K562 (cell line): ENCODE measurements around the gene RNU1-2. TPM values are rescaled to one million over a fixed set of nuclear protein-coding genes. Genes with fewer than 3 reads are reported as not detected.

Experiments used
- ATAC-seq: fragments of 200-7000 bp; cut with Tn5 transposase; 3 replicates; pipeline ENCODE4 v1.9.1; 2020; ENCODE audit warnings: moderate library complexity
- BruUV-seq: library from RNA; stranded (reverse); fragments of 400-500 nt; replicated peaks from 2 replicates; lab custom pipeline; 2021; lab: Mats Ljungman, UMichigan
- CTCF ChIA-PET: fragments of 300-600 bp; formaldehyde crosslinking; extraction: SDS; loops from one replicate; lab custom pipeline; 2021; ENCODE audit warnings: low intra/inter-chr PET ratio; lab: Yijun Ruan, JAX
- POLR2A ChIA-PET: fragments of 300-600, 350-650 bp; sonication (Branson Sonifier 250); formaldehyde crosslinking; extraction: SDS; loops from one replicate; lab custom pipeline; 2021; ENCODE audit warnings: antibody characterized with exemption, inconsistent platforms; lab: Yijun Ruan, JAX
- DNase-seq, 4 experiments: peaks; one replicate each; pipeline versions ENCODE4 v3.0.0 to v3.0.0-alpha.2; 2011 to 2018; ENCODE audit warnings: low spot score in 3 of 4, mixed read lengths in 3 of 4; ENCODE audit errors: extremely low read depth in 1 of 4
- FAIRE-seq: peaks from 2 replicates; lab custom pipeline; 2011; peaks lifted over from hg19 to GRCh38; lab: Jason Lieb, UNC
- H2AFZ ChIP-seq: 2 replicates; pipeline ENCODE4 v1.6.0; 2011; ENCODE audit warnings: low read depth, low read length, control low read depth, inconsistent platforms
- H3K27ac ChIP-seq: fragments of 200-600 bp; 3 replicates; pipeline ENCODE4 v1.8.0; 2011; ENCODE audit warnings: low read depth, mild to moderate bottlenecking, control low read depth, inconsistent platforms, low read length, moderate library complexity, mixed read lengths; ENCODE audit errors: extremely low read depth
- H3K27me3 ChIP-seq, 2 experiments: fragments of 300-600 bp in 1 of 2; 2 replicates in 1 of 2; 3 replicates in 1 of 2; pipeline versions ENCODE4 v1.6.0 to v1.8.0; 2011; ENCODE audit warnings: inconsistent platforms in 2 of 2, low read length in 2 of 2, mild to moderate bottlenecking in 1 of 2, mixed read lengths in 1 of 2, moderate library complexity in 1 of 2; ENCODE audit not compliant: control insufficient read depth in 2 of 2, insufficient read depth in 2 of 2
- H3K36me3 ChIP-seq: fragments of 300-600 bp; 3 replicates; pipeline ENCODE4 v1.8.0; 2011; ENCODE audit warnings: mild to moderate bottlenecking, low read length, inconsistent platforms; ENCODE audit not compliant: control insufficient read depth, insufficient read depth
- H3K4me1 ChIP-seq, 2 experiments: fragments of 200-600 bp in 1 of 2; replicated peaks in 1 of 2; 2 replicates in 1 of 2; 3 replicates in 1 of 2; pipeline versions ENCODE4 v1.5.1 to v1.8.0; 2011; ENCODE audit warnings: inconsistent platforms in 2 of 2, low read length in 2 of 2, mild to moderate bottlenecking in 1 of 2, mixed read lengths in 1 of 2, moderate library complexity in 1 of 2; ENCODE audit not compliant: control insufficient read depth in 2 of 2, insufficient read depth in 2 of 2
- H3K4me2 ChIP-seq: 2 replicates; pipeline ENCODE4 v1.6.1; 2011; ENCODE audit warnings: low read length, control low read depth, inconsistent platforms, mixed read lengths; ENCODE audit not compliant: insufficient read depth
- H3K4me3 ChIP-seq: fragments of 200-600 bp; sonication (generic), shearing (Covaris generic); 2 replicates; pipeline ENCODE4 v1.5.1; 2016; ENCODE audit warnings: control low read depth, inconsistent platforms
- H3K79me2 ChIP-seq: fragments of 200-600 bp; 3 replicates; pipeline ENCODE4 v1.8.0; 2011; ENCODE audit warnings: low read length, inconsistent platforms; ENCODE audit not compliant: control insufficient read depth, insufficient read depth
- H3K9ac ChIP-seq, 2 experiments: 2 replicates each; pipeline versions ENCODE4 v1.6.0 to v1.6.1; 2011; ENCODE audit warnings: low read depth in 2 of 2, low read length in 2 of 2, control low read depth in 1 of 2, inconsistent platforms in 1 of 2, mild to moderate bottlenecking in 1 of 2, mixed read lengths in 1 of 2; ENCODE audit not compliant: insufficient read depth in 1 of 2
- H3K9me1 ChIP-seq: one replicate; pipeline ENCODE4 v1.6.0; 2011; ENCODE audit warnings: inconsistent platforms, mild to moderate bottlenecking, low read length, moderate library complexity; ENCODE audit not compliant: control insufficient read depth, insufficient read depth
- H3K9me3 ChIP-seq: replicated peaks from 2 replicates; pipeline ENCODE4 v1.5.1; 2011; ENCODE audit warnings: low read depth, low read length, inconsistent platforms; ENCODE audit not compliant: control insufficient read depth, insufficient read depth
- H4K20me1 ChIP-seq: replicated peaks from 2 replicates; pipeline ENCODE4 v1.6.1; 2011; ENCODE audit warnings: low read length, inconsistent platforms, mixed read lengths; ENCODE audit not compliant: control insufficient read depth, insufficient read depth
- MED1 ChIP-seq: sonication (generic); formaldehyde crosslinking; IDR thresholded peaks from 2 replicates; pipeline ENCODE4 v1.8.1; 2023; ENCODE audit warnings: missing genetic modification reagents, borderline replicate concordance
- SRSF3 ChIP-seq: fragments of 200-400 bp; formaldehyde crosslinking; IDR thresholded peaks from 2 replicates; pipeline ENCODE4 v1.6.1; 2016; ENCODE audit warnings: mild to moderate bottlenecking, low read length, moderate library complexity; ENCODE audit not compliant: insufficient read depth
- ZBTB12 ChIP-seq: fragments of 250-450 bp; sonication (Bioruptor Pico); IDR thresholded peaks from 2 replicates; pipeline ENCODE4 v1.4.0; 2020
- ZBTB49 ChIP-seq: sonication (generic); formaldehyde crosslinking; IDR thresholded peaks from 2 replicates; pipeline ENCODE4 v1.8.0; 2022; ENCODE audit warnings: missing genetic modification reagents, mild to moderate bottlenecking, borderline replicate concordance
- ZKSCAN8 ChIP-seq: fragments of 200-800 bp; sonication (Bioruptor generic); IDR thresholded peaks from 2 replicates; pipeline ENCODE4 v1.6.1; 2016; ENCODE audit warnings: missing genetic modification characterization, missing compliant biosample characterization
- ZNF512 ChIP-seq: IDR thresholded peaks from 2 replicates; pipeline ENCODE4 v1.6.1; 2016; ENCODE audit warnings: missing genetic modification characterization, missing compliant biosample characterization
- ZNF699 ChIP-seq: fragments of 250-450 bp; sonication (Bioruptor Pico); IDR thresholded peaks from 2 replicates; pipeline ENCODE4 v1.8.0; 2021; ENCODE audit warnings: mild to moderate bottlenecking, moderate library complexity; ENCODE audit not compliant: insufficient replicate concordance
- WGBS: fragments of 100-300 bp; shearing (Covaris generic); methylation state at CpG from one replicate; pipeline ENCODE4 v1.1.6; 2016; ENCODE audit warnings: low coverage, mixed read lengths; ENCODE audit not compliant: insufficient coverage; ENCODE audit errors: missing lambda C conversion rate; 5-methylcytosine and 5-hydroxymethylcytosine counted together
- in situ Hi-C: fragments of 300-500 bp; cut with MboI; formaldehyde crosslinking; loops from 4 replicates; pipeline ENCODE4 v1.15.0; 2018; ENCODE audit warnings: inconsistent platforms, mixed read lengths
- intact Hi-C: fragments of 100-400 bp; cut with micrococcal nuclease; formaldehyde crosslinking; loops from 2 replicates; pipeline ENCODE4 v1.14.2; 2022
- polyA plus RNA-seq, 8 experiments: library from polyadenylated mRNA; depleted of rRNA in 4 of 8; stranded (reverse) in 5 of 8; unstranded in 3 of 8; fragments of >200 nt; fragmentation: Nextera tagmentation in 2 of 8; fragmentation: Illumina TruSeq in 1 of 8; extraction: Ambion mirVana in 2 of 8; extraction: Trizol in 1 of 8; gene quantifications; 2 replicates each; pipeline versions ENCODE4 v1.2.1 to v1.2.3, GENCODE V29; 2011 to 2014; ENCODE audit warnings: inconsistent platforms in 1 of 8, missing spikeins in 1 of 8
- total RNA-seq, 7 experiments: library from RNA; depleted of rRNA in 6 of 7; stranded (reverse); fragments of >200 nt in 6 of 7; fragmentation: Illumina TruSeq in 2 of 7; extraction: Trizol in 2 of 7; gene quantifications; 2 replicates each; pipeline versions ENCODE4 v1.2.1 to v1.2.3, GENCODE V29; 2011 to 2021; ENCODE audit warnings: low replicate concordance in 1 of 7

The RNU1-2 gene
- total and polyA plus RNA-seq, 9 of the 15 experiments (the other 6 are each of a cell fraction or from before 2014, with no cell fraction given), result under 0.01 to 32,823 (median 2,538) TPM; not detected in 4

- Histone ChIP-seq H3K4me2 (no peak overlapping the region), H3K27ac (no peak overlapping the region), H3K36me3 (no peaks in the 10 kb centered on the region), H3K79me2 (no peaks in the 10 kb centered on the region), H3K4me1 (peaks cover 3 to 36% of the 10 kb centered on the region in 2 experiments), H3K27me3 (peaks cover 6 to 8% of the 10 kb centered on the region in 2 experiments; a peak in 2 of 5 replicates), H3K9me3 (no peaks in the 10 kb centered on the region), H3K9me1 (no peaks in the 10 kb centered on the region), H3K9ac (peak overlapping the region in 1 of 2 experiments; percentile 0; a peak in 1 of 4 replicates), H3K4me3 (no peak overlapping the region), H4K20me1 (no peaks in the 10 kb centered on the region; the same call in none of the 2 replicates), H2AFZ (no peak overlapping the region)
- DNase-seq, result peak in 1 of 4 experiments; percentile 18
- intact Hi-C loops (no loop called here), in situ Hi-C loops (no loop called here)
- 40% methylated on average over 14 of the region's 14 CpGs for WGBS
- no peak for ATAC-seq
- FAIRE-seq, result no peak
- TF ChIP-seq SRSF3 (no peak), ZBTB49 (CRISPR knock-in tag) (no peak), ZNF699 (CRISPR knock-in tag) (no peak), MED1 (CRISPR knock-in tag) (no peak), ZNF512 (tag) (no peak), ZBTB12 (no peak), ZKSCAN8 (CRISPR knock-in tag) (no peak)
- ChIA-PET POLR2A (interaction anchor here (1.2 kb wide), 1 partner anchor 22 kb away, joined by 3 read pairs; no protein-coding TSS in a partner anchor), CTCF (no interaction called here)
- no TSS peak for BruUV-seq
These were observed 31.5 kb downstream of the RNU1-2 start for GRCh38 chr1:16927256-16927655.
